ENCODE results near the gene NECTIN1.

DNA sequence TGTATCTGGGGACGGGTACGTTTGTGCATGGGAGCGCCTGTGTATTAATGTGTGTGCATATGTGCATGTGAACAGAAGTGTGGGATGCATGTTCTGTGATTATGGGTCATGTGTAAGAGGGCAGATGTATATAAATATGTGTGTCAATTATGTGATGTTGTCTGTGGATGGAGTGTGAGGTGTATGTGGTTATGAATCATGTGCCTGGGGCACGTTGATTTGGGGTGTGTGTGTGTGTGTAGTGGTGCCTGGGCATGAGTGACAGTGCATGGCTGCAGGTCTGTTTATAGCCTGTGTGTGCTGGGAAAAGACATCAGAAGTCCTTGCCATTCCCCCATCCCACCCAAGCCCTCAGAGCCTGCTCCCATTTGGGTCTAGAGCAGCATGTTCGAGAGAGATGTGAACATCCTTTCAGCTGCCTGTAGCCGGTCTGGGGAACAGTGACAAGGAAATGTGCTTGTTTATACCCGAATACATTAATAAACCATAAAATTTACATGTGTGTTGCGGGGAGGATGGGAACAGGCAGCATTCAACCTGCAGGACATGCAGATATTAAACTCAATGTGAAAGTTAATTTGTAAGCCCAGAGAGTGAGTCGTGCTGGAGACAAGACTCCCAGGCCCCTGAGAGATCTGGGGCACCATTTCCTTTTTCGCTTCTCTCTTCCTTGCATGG, 129.0 kb downstream of the NECTIN1 start:
- TF ChIP-seq, protein P1, sequence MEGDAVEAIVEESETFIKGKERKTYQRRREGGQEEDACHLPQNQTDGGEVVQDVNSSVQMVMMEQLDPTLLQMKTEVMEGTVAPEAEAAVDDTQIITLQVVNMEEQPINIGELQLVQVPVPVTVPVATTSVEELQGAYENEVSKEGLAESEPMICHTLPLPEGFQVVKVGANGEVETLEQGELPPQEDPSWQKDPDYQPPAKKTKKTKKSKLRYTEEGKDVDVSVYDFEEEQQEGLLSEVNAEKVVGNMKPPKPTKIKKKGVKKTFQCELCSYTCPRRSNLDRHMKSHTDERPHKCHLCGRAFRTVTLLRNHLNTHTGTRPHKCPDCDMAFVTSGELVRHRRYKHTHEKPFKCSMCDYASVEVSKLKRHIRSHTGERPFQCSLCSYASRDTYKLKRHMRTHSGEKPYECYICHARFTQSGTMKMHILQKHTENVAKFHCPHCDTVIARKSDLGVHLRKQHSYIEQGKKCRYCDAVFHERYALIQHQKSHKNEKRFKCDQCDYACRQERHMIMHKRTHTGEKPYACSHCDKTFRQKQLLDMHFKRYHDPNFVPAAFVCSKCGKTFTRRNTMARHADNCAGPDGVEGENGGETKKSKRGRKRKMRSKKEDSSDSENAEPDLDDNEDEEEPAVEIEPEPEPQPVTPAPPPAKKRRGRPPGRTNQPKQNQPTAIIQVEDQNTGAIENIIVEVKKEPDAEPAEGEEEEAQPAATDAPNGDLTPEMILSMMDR (conservative IDR thresholded peaks at IDR 0.05 in 1 of 2, IDR thresholded peaks at IDR 0.05 in 1 of 2; ENCODE audit: extremely low read depth in 1 of 2, insufficient read depth in 1 of 2, low read depth in 1 of 2, low read length in 2 of 2): no peak
- TF ChIP-seq EZH2 (IDR thresholded peaks at IDR 0.05; ENCODE audit: borderline replicate concordance, low read length): no peak
